LNCaP clone FGC (cell line): ENCODE results near the gene MDN1.
"Not testable (repeated sequence)": the region's sequence is repeated elsewhere in the genome, so short reads cannot be mapped to it uniquely, and the experiment has no call there.

ENCODE experiments used
- DNase-seq: peaks from one replicate; pipeline ENCODE4 v3.0.0-alpha.2; 2011; ENCODE audit warnings: low read depth
- H3K4me3 ChIP-seq: 2 replicates; pipeline ENCODE4 v1.5.1; 2011; ENCODE audit warnings: mild to moderate bottlenecking, low read depth, low read length, control low read depth
- CTCF ChIP-seq: IDR thresholded peaks from 2 replicates; pipeline ENCODE4 v1.5.1; 2012; ENCODE audit warnings: mild to moderate bottlenecking; ENCODE audit not compliant: control insufficient read depth, insufficient read depth; ENCODE audit errors: extremely low read depth

MDN1 gene

GRCh38 chr6:89853068-89853467 is 33.5 kb upstream of the MDN1 start:
- no peak for DNase-seq
- no peak overlapping the region for H3K4me3 ChIP-seq
- TF ChIP-seq CTCF, result no peak

- H3K4me3 ChIP-seq, DNase-seq: not testable (repeated sequence)
These were observed 27.9 kb upstream of the MDN1 start for GRCh38 chr6:89847513-89847912.

- no peak overlapping the region for H3K4me3 ChIP-seq
- DNase-seq, result no peak
- no peak for TF ChIP-seq CTCF
These were observed 23.5 kb upstream of the MDN1 start for GRCh38 chr6:89843070-89843469.

GRCh38 chr6:89842228-89842627 is 22.6 kb upstream of the MDN1 start:
- no peak overlapping the region for H3K4me3 ChIP-seq
- no peak for TF ChIP-seq CTCF
- no peak for DNase-seq

GRCh38 chr6:89840538-89840937 is 20.9 kb upstream of the MDN1 start:
- TF ChIP-seq CTCF, result no peak
- DNase-seq, result no peak
- no peak overlapping the region for H3K4me3 ChIP-seq

- H3K4me3 ChIP-seq, result no peak overlapping the region
- no peak for TF ChIP-seq CTCF
- DNase-seq, result no peak
These were observed 17.1 kb upstream of the MDN1 start for GRCh38 chr6:89836639-89837222.

GRCh38 chr6:89834884-89835792 is 15.5 kb upstream of the MDN1 start:
- no peak for DNase-seq
- no peak overlapping the region for H3K4me3 ChIP-seq
- no peak for TF ChIP-seq CTCF
